Heart left ventricle (tissue), 13 donors: Measurements from ENCODE around the gene DLG1.

Source experiments
- POLR2A ChIP-seq, 2 donors: fragments of 450-650 bp; IDR thresholded peaks; one replicate each; pipeline ENCODE4 v1.6.1; 2017; ENCODE audit warnings: antibody characterized with exemption in 2 of 2, mild to moderate bottlenecking in 2 of 2, moderate library complexity in 2 of 2
- TF ChIP-seq, protein P1 (sequence below), 12 donors: fragments of 200-600 bp; sonication (generic) in 4 of 12; IDR thresholded peaks; one replicate each; pipeline versions ENCODE4 v1.5.0 to v1.8.0; 2018 to 2022; ENCODE audit warnings: antibody characterized with exemption in 12 of 12, mild to moderate bottlenecking in 5 of 12
- donor health status: ischemic (EF 13 %, LVEDD 7.1; RV severe dilation, severe dysfunction).
- donor health status: DM: no; HTN: yes; CAD: no.
- donor health status: DM: no; HTN: no; CAD: no.
- donor health status: ischemic (EF 25% LVEDD 6.9; RV normal size, moderate dysfunction).
- donor health status: ischemic (EF 25% LVEDD 5.7; RV mildly dilated, moderate dysfunction).
- donor health status: ischemic (EF 35%, LVEDD 5.7; RV mildly dilated, moderate dysfunction).
- donor health status: nonischemic (EF 11% LVEDD 7.7; RV severe dilation, severe dysfunction).
- donor health status: DM: yes; HTN: yes; CAD: no.
- donor health status: PGD.
- donor health status: ischemic (EF 29% LVEDD 5.4; RV normal size, mild dysfunction).
- donor health status: nonischemic (EF 23%, LVEDD 6.1; RV moderate dilation, normal function).

DNA sequence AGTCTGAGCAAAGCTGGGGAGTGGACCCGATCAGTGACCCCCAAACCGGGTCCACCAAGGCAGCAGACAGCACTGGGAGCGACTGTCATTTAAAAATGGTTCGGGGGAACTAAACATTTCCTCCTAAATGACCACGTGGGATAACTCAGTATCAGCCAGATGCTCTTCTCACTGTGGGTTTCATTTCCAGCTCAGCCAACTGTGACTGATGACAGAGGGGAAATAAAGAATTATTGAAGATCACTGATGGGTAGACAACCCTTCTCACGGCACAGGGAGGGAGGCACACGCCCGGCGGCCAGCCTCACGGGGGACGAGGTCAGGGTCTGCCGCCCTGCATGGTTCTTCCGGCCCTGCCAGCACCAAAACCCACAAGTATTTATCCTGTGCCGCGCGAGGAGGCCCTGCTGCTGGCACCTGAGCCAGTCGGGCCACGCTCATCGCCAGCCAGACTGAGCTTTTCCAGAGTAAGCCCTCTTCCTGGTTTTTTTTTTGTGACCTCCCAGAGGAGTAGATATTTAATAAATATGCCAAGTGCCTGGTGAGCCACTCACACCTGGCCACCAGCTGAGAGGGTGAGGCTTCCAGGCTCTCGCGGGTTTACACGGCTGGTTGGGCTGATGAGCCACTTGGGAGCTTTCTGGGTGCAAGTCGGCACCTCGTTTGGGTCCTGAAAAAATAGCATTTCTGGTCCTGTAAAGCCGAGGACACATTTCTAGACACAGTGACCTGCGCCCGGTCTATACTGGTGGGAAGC, 275.0 kb downstream of the DLG1 start:
- TF ChIP-seq POLR2A (IDR thresholded peaks at IDR 0.05): no peak
- TF ChIP-seq, protein P1, sequence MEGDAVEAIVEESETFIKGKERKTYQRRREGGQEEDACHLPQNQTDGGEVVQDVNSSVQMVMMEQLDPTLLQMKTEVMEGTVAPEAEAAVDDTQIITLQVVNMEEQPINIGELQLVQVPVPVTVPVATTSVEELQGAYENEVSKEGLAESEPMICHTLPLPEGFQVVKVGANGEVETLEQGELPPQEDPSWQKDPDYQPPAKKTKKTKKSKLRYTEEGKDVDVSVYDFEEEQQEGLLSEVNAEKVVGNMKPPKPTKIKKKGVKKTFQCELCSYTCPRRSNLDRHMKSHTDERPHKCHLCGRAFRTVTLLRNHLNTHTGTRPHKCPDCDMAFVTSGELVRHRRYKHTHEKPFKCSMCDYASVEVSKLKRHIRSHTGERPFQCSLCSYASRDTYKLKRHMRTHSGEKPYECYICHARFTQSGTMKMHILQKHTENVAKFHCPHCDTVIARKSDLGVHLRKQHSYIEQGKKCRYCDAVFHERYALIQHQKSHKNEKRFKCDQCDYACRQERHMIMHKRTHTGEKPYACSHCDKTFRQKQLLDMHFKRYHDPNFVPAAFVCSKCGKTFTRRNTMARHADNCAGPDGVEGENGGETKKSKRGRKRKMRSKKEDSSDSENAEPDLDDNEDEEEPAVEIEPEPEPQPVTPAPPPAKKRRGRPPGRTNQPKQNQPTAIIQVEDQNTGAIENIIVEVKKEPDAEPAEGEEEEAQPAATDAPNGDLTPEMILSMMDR (IDR thresholded peaks at IDR 0.05): no peak
